Measurements from ENCODE around the gene VPS35.
"Not testable (repeated sequence)": the region's sequence is repeated elsewhere in the genome, so short reads cannot be mapped to it uniquely, and the experiment has no call there.

VPS35 gene

DNA sequence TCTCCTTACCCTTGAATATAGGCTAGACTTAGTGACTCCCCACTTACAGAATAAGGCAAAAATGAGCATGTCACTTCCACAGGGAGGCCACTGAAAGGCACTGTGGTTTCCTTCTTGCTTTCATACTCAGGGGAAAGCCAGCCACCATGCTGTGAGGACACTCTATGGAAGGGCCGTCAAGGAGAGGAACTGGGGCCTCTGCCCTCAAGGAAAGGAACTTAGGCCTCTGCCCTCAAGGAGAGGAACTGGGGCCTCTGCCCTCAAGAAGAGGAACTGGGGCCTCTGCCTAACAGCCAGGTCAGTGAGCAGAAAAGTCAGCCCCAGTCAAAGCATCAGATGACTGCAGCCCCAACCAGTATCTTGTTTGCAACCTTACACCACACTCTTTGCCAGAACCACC is 30.1 kb downstream of the VPS35 start:
- DNase-seq (ENCODE audit: low read depth) = no peak

DNA sequence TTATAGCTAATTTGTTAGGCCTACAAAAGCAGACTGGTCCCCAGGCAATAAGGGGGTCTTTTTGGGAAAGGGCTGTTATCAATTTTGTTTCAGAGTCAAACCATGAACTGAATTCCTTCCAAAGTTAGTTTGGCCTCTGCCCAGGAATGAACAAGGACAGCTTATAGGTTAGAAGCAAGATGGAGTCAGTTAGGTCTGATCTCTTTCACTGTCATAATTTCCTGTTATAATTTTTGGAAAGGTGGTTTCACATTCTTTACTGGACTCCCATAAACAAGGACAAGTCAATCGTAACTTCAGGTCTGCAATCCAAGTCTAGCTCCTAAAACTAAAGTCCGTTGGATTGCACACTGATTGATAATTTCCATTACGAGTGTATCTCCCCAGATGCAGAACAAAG is 37.7 kb downstream of the VPS35 start:
- DNase-seq (ENCODE audit: low read depth) = no peak

DNA sequence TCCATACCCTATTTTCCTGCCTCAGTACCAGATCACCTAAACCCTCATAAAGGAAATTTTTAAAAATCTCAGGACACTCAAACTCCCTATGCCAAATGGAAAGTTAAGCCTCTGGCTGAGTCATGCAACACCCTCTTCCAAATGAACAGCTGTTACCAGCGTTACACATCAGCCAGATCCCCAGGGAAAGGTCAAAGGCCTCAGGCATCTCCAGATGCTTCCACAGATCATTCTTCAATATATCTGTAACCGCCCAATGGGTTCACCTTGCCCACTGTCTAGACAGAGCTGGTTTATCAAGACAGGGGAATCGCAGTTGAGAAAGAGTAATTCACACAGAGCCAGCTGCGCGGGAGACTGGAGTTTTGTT is 38.7 kb downstream of the VPS35 start:
- peak; percentile 45 for DNase-seq (ENCODE audit: low read depth)

DNA sequence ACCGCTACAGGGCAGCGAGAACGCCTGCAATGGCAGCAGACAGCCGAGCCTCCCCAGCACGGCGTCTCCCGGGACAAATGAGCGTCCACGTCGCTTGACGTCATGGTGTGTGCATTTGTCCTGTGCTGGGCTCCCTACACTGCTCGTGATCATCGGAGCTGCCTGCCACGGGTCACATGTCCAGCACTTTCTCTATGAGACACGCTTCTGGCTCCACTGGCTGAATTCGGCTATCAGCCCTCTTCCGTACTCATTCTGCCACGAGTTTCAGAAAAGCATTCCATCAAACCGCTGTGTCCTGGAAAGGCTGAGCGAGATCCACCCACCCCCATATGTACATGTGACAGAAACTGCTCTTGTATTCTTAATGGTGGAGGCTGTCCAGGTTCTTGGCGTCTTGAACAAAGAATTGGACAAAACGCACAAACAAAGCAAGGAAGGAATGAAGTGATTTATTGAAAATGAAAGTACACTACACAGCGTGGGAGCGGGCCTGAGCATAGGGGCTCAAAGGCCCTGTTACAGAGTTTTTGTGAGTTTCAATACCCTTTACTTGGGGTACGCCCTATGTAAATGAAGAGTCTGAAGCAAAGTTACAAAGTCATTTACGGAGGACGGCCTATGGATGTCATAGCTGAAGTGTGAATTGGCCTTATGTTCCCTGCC is 39.3 kb downstream of the VPS35 start:
- no peak for DNase-seq (ENCODE audit: low read depth)

DNA sequence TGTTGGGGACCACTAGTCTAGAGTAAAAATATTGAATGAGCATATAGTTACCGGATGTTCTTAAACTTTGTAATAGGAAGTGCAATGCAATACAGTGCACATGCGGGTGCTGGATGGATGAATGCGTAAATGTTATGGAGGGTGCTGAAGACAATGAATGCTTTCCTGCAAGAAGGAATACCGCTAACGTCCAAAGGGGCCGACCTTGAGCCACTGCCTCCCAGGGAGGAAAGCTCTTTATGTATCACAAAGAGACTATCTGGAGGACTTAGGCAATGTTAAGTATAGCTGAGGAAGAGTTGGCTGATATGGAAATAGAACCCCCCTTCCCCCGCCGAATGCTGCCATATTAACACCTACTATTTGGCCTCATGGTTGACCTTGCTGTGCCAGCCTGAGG is 40.3 kb downstream of the VPS35 start:
- DNase-seq (ENCODE audit: low read depth) = no peak

DNA sequence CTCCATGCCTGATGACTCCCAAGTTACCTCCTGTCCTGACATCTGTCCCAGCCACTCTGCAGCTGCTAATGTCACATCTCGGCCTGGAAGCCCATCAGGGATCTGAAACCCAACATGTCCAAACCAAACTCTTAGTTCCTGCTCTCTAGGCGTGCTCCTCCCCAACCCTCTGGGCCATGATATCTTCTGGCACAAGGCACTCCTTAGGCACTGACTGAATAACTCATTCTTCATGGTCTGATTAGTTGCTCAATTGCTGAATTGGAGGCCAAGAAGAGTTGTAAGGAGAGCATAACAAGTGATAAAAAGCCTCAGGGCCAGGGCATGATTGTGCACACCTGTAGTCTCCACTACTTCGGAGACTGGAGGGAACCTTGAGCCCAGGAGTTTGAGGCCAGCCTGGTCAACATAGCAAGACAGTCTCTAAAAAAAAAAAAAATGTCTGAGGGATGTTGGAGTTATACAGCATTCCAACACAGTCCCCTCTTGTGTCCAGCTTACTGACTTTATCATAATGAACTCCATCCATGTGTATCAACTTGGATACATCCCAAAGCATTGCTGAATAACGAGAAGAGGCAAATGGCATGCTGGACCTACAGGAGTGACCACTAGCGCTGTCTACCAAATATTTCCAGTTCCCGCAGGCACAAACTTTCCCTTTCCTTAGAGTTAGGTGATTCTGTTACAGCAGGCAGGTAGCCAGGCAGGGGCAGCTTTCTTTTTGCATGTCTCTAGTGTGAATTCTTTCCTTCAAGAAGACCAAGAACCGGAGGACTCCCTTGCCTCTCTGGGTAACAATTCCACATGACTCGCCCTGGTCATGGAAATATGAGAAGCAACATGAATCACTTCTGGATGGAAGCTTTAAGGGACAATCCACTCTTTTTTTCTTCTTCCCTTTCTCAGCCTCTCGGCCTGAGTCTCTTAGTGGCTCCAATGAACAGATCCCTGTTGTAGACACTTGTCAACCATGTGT is 49.7 kb downstream of the VPS35 start:
- peak; percentile 16 for DNase-seq (ENCODE audit: low read depth)

DNA sequence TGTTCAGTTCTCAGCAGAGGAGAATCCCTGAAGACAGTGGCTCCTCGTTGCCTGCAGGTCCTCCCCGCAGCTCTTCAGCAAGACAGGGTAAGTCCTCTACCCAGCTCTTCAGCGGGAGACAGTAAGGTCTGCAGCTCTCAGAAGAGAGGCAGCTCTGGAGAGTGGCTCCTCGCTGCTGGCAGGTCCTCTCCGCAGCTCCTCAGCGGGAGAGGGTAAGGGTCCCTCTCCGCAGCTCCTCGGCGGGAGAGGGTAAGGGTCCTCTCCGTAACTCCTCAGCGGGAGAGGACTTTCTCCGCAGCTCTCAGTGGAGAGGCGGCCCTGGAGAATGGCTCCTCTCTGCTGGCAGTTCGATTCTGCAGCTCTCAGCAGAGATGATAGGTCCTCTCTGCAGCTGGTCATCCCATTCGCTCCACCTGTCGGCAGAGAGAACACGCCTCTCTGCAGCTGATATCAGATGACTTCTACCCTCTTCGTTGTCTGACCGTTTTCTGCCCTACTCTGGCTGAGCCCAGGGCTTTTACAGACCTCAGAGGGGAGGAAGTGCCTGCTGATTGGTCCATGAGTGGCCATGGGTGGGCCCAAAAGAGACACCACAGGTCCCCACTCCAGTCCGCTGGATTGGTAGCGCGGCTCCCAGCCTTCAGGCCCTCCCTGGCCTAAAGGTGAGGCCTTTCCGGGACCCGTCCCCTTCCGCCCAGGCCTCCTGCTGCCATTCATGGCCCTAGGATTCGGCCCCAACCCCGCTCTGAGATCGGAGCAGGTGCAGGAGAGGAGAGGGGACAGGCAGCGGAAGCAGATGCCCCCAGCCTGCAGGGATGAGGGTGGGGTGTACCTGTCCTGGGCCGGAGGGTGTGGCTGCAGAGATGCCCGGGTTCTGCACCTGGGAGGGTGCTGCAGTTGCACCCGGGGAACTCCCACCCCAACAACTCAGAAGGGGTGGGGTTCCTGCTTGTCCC is 55.9 kb downstream of the VPS35 start:
- DNase-seq (ENCODE audit: low read depth) = no peak

DNA sequence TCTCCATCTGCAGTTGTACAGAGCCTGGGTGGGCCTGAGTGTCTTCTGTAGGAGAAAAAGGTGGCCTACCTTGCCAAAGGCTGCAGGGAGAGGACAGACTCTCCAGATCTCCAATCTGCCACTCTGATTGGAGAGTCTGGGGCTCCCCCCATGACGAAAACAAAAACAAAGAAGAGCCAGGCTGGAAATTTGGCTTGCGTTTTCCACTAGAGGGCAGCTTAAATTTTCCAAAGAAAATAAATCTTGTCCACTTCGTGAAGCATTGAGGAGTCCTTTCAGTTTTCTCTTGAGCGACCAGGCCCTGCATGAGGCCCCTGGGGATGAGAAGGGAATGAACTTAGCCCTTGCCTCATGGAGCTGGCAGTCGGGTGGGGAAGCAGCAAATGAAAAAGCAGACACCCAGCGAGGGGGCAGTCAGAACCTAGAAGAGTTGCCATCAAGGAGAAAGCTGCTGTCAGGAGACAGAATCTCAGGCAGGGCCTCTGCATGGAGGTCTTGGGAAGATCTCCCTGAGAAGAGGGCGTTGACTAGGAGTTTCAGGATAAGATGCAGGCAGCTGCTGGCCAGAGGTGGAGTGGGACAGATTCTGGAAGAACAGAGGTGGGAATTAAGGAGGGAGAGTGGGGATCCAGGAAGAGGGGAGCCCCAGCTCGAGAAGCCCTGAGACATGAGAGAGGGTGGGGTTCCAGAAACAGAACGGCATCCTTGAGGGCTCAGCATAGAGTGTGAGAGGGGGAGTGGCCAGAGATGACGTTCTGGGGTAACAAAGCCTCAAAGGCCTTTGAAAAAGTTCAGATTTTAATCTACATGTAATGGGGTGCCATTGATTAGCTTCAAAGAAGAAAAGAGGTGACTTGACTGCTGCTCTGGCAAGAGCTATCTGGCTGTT is 59.4 kb downstream of the VPS35 start:
- DNase-seq (ENCODE audit: low read depth) = no peak

DNA sequence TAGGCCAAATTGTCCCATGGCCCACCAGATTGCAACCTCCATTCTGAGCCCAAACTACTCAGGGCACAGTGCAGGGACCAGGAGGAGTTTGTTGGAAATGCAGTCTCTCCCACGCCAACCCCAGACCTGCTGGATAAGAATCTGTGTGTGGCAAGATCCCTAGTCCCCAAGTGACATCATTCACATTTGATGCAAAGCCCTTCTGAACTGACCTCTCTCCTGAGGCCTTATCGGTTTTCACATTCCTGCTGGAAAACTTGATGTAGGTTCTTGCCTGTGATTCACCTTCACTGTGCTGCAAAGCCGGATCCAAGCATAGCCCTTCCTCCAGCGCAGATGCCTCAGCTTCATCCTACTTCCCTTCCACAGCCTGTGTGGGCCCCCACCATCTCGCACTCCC is 61.2 kb downstream of the VPS35 start:
- no peak for DNase-seq (ENCODE audit: low read depth)

DNA sequence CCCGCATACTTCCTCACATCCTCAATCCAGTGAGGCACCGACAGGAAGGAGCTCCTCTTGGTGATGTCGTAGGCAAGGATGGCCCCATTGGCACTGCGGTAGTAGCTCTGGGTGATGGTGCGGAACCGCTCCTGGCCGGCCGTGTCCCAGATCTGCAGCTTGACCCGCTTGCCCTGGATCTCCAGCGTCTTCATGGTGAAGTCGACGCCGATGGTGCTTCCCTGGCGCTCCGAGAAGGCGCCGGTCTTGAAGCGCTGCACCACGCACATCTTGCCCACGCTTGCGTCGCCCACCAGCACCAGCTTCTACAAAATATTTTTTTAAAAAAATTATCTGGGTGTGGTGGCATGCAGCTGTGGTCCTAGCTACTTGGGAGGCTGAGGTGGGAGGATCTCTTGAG is 62.3 kb downstream of the VPS35 start:
- not testable (repeated sequence) for DNase-seq (ENCODE audit: low read depth)

DNA sequence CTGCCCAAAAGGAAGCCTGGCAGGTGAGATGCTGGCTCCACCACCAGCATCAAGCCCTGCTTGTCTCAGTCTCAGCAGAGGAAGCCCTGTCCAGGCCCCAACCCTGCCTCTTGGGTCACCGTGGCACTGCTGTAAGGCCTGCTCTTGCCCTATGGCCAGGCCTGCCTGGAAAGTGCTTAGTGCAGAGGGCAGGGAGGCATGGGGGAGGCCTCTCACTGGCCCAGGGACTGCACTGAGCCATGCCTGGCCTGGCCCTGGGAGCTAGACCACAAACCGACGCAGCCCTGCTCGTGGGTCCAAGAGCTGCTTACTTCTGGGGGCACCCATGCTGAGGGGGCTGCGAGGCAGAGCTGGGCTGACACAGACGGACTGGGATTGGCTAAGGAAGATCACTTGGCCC is 64.1 kb downstream of the VPS35 start:
- not testable (repeated sequence) for DNase-seq (ENCODE audit: low read depth)

DNA sequence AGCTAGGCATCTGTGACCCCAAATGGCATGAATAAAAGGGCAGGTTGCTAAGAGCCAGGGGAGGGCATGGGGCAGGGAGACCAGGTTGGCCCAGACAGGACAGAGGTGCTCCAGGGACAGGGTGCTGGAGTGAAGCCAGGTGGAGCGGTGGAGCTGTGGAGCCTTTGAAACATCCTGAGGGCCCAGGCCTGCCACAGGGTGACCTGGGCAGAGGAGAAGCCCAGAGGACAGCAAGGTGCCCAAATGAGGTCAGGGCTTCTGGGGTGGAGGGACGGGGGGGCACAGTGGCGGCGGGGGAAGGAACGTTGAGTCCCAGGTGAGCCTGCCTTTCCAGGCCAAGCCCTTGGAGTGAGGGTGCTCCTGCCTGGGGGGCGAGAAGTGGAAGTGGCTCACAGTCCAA is 65.3 kb downstream of the VPS35 start:
- DNase-seq (ENCODE audit: low read depth) = not testable (repeated sequence)

DNA sequence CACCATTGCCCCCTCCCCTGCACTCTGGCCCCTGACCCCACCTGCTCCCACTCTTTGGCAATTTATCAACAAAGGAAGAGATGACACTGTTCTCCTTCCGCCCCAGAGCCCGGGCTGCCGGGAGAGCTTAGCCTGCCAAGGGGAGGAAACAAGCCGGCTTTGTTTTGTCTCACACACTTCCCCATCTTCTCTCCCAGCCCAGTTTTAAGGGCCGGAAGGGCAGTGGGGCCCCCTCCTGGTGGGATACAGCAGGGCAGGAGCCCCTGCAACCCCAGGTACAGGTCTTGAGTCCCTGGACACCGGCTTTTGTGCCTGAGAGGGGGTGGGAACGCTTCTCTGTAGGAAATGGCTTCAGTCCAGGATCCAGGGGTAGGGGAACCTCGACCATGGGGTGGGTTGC is 65.7 kb downstream of the VPS35 start:
- DNase-seq (ENCODE audit: low read depth) = not testable (repeated sequence)

DNA sequence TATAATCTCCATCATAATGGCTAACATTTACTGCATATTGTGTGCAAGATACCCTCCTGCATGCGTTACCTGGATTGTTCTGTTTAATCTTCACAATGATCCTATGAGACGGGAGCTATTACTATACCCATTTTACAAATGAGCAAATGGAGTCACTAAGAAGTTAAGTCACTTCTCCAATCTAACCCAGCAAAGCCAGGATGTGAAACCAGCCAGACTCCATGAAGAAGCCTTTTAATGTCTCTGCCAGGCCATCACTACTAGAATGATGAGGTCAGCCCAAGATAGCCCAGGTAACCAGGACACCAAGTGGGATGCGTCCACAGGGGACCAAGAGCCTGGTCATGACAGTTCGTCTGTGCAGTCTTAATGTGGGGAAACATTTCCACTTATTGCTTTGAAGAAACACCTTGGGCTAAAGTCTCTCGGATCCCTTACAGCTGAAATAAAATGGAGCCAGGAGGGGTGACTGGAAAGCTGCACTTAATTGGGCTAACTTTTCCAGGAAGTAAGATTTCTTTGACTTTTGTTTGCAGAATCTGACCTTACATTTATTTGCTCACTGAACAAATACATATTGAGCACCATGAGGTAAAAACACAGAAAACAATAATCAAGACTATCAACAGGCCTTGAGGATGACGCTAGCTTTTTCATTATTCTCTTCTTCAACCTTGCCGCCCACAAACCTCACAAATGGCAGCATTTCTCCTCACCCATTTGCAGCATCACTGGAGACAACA is 66.9 kb downstream of the VPS35 start:
- no peak for DNase-seq (ENCODE audit: low read depth)

DNA sequence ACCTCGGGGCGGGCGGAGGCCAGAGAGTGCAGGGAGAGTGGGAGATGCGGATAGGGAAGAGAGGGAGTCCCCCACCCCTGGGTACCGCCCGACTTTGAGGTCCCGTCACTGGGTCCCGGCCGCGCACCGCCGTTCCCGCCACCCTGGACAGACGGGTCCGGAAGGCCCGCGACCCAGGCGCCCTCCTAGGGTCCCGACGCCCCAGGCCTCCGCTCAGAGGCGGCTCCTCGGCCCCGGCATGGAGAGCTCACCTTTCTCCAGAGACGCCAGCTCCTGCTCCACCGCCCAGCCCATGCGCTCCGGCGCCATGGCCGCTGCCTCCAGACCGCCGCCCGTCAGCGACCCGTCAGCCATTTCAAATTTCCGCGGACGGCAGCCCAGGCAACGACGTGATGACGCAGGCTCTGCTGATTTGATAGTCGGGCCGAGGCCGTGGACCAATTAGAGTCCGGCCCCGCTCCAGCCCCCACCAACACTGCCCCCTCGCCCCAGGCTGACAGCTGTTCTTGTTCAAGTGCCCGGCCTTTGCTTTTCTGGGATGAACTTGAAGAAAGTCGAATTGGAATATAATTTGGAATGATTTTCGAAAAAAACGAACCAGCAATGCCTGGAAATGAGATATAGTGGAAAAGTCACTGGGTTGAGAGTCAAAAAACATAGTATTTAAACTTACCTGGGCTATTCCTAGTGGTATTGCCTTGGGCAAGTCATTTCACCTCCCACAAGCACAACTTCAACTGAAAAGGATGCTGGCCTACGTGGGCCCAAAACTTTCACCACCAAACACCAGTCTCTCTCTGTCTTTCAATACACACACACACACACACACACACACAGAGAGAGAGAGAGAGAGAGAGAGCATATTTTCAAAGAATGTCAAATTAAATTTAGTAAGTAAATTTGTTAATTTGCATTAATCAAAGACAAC is 67.7 kb downstream of the VPS35 start, which contains the start of gene SHCBP1:
TSS of gene SHCBP1 (minus strand) at position 374 of the 928 bp plus-strand sequence. CDS start at position 354, 20 bp downstream.
- peak; percentile 28 for DNase-seq (ENCODE audit: low read depth)

DNA sequence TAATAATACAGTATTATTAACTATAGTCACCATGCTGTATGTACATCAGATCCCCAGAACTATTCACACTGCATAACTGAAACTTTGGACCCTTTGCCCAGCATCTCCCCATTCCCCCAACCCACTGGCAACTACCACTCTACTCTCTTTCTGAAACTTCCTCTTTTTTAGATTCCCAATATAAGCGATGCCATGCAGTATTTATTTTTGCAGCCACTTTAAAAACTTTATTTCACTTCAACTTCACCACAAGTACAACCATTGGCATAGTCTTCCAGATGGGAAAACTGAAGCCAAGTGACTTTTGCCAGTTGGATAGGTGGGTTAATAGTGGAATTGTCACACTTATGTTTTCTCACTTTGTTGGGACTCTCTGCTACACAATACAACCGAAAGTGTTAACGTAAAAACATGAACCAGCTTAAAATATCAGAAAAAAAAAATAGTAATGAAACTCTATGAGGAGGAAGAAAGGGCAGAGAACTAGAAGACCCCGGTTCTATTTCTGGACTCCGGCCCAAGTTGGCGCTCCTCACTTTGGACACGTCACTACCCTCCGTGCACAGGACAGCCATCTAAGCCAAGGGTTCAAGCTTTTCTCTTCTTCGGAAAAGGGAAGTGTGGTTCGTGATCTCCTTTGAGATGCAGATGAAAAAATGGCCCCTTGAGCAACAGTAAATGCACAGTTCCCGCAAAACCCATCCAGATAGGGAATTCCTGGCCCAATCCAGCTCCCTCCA is 68.5 kb downstream of the VPS35 start:
- no peak for DNase-seq (ENCODE audit: low read depth)

DNA sequence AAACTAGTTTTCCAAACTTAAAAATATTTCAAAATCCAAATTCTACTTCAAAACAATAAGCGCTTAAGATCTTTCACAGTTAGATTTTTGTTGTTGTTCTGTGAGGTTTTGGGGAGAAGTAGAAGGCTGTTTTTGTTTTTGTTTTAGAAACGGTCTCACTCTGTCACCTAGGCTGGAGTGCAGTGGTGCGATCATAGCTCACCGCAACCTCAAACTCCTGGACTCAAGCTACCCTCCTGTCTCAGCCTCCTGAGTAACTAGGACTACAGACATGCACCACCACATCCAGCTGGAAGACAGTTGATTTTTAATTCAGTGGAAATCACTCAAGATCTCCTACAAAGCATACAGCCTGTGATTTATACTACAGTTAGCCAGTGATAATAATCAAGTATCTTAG is 70.5 kb downstream of the VPS35 start:
- no peak for DNase-seq (ENCODE audit: low read depth)

DNA sequence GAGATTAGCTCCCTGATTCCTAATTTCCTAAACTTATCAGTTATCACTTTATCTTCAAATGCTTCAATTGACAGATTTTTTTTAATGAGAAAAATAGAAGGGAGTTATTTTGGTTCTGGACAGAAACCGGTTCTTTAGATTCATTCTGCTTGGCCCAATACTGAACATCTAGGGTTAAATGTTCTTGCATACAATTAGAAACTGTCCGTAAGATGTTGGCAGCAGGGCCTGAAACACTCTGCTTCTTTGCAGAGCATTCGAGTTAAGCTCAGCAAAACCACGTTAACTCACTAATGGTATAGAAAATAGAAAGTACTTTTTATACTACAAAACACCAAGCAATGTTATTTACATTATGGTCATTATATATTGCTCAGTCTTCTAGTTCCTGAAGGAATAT is 75.0 kb downstream of the VPS35 start:
- DNase-seq (ENCODE audit: low read depth) = no peak

DNA sequence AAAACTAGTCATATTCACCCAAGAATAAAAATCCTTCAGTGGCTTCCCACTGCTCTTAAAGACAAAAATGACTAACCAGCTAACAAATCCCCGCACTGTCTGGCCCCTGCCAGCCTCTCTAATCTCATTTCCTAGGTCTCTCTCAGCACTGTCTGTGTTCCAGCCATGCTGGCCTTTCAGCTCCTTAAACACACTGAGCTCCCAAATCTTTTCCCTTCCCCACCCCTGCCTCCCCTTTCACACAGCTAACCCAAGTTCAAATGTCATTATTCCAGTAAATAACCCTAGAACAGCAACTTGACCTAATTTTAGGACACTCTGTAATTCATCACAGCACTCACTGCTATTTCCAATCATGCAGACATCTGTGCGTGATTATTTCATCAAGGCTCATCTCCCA is 75.6 kb downstream of the VPS35 start:
- DNase-seq (ENCODE audit: low read depth) = no peak
